Non-pigmented ciliary epithelial cell (primary cell): ENCODE results near the gene SPTBN4.
"Not testable (repeated sequence)": the region's sequence is repeated elsewhere in the genome, so short reads cannot be mapped to it uniquely, and the experiment has no call there.

ENCODE experiments used
- DNase-seq: peaks from one replicate; pipeline ENCODE4 v3.0.0-alpha.2; 2010; ENCODE audit warnings: low read depth

The SPTBN4 gene

DNA sequence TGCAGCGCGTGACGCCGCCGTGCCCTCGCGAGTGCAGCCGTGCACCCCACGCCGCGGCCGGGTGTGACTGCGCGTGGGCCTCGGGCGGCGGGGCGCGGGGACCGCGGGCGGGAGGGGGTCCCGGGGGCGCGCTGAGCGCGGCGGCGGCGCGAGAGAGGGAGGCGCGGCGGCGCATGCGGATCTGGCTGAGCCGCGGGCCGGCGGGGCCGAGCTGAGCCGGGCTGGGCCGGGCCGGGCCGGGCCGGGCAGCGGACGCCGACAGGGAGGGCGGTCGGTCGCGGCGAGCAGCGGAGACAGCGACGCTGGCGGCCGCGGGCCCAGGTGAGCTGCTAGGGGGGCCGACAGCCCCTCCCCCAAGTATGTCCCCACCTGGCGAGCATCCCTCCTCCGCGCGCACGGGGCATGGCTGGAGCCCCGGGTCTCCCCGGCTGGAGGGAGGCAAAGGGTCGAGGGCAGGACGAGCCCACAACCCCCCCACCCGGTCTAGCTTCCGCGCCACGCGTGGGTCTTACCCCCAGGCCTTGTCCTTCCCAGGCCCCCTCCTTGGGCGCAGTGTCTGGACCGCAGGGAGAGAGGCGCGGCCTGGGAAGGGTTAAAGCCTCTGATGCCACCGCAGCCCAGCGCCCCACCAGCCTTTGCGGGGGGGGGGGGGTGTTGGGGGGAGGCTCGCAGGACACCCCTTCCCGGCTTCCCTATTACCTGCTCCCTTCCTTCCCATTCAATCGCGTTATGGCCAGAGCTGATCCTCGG lies at the start of gene SPTBN4:
TSS of gene SPTBN4 (plus strand) at position 17 of the 750 bp plus-strand sequence. CDS start 5,621 bp downstream, outside the sequence.
- no peak for DNase-seq

GRCh38 chr19:40417643-40417981 lies 49.2 kb upstream of the SPTBN4 start:
- no peak for DNase-seq

GRCh38 chr19:40418040-40418439 lies 48.8 kb upstream of the SPTBN4 start:
- no peak for DNase-seq

- DNase-seq = no peak
These were observed 47.7 kb upstream of the SPTBN4 start for GRCh38 chr19:40419066-40419612.

DNA sequence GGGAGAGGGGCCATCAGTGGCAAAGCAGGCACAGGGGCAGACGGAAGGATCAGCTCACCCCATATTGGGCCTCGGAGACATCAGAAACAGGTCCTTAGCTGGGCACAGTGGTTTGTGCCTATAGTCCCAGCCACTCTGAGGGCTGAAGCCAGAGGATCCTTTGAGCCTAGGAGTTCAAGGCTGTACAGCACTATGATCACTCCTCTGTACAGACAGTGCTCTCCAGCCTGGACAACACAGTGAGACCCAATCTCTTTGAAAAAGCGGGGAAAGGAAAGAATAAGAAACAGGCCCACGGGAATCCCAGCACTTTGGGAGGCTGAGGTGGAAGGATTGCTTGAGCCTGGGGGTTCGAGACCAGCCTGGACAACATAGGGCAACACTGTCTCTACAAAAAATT lies 47.0 kb upstream of the SPTBN4 start:
- no peak for DNase-seq

GRCh38 chr19:40420451-40420765 lies 46.4 kb upstream of the SPTBN4 start:
- DNase-seq = no peak

DNA sequence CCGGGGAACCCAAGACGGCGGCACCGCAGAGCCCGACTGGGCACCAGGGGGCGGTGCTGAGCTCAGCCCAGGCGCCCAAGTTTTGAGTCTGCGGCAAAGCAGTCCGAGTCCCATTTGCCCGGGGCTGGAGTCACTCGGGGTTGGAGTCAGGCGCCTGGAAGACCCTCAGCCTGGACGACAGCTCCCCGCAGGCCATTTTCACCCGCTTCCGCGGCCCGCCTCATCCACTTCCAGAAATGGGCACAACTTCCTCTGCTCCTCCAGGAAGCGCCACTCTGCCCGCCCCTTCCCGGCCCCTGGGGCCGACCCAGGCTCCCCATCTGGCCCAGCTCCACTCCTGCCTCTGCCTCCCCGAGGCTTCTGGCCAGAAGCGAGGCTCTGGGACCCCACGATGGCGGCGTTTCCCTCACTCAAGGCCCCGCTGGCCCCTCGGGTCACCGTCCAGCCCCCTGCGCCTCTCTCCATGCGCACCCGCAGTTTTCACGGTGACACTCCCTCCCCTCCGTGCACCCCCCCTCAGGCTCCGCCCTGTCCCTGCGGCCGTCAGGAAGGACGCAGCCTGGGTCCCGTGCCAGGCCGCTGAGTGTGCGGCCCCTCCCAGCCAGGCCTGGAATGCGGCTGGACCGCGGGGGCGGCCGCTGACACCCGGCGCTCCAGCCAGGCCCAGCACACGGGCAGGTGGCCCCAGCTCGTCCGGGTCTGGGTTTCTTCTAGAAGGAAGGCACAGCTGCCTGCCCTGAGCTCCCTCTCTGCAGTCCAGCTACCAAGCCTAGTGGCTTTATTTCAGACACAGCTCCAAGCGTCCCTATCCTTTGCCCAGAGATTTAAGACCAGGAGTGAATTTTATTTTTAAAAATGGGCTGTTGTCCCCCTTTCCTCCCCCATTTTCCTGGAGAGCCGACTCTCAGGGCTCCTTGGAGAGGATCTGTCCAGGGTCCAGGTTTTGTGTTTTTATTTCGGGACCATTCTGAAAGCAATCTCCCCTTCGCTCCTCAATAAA lies 45.7 kb upstream of the SPTBN4 start:
- no peak for DNase-seq

DNA sequence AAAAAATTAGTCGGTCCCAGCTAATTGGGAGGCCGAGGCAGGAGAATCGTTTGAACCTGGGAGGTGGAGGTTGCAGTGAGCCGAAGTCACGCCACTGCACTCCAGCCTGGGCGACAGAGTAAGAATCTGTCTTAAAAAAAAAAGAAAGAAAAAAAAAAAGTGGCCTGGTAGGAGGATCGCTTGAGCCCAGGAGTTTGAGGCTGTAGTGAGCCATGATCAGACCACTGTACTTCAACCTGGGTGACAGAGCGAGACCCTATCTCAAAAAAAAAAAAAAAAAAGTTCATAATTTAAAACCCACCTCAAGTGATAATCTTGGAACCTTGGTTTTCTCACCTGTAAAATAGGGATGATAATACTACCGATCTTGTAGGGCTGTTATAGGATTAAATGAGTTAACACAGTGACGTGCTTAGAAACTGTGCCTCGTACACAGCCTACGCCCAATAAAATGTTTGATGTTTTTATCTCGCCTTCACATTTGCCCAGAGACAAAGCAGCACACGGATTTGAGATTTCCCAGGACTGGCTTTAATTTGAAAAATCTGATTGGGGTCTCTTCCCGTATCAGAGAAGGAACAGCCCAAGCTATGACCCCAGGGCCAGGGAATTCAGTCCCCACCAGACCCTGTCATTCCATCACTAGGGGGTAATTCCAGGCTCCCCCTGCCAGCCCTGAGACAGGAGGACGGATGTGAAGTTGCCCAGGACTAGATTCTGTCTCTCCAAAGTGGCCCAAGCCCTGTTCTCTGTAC lies 44.6 kb upstream of the SPTBN4 start:
- DNase-seq = no peak

- DNase-seq = no peak
These were observed 43.8 kb upstream of the SPTBN4 start for GRCh38 chr19:40422748-40423566.

GRCh38 chr19:40423938-40424337 lies 42.9 kb upstream of the SPTBN4 start:
- DNase-seq = no peak

GRCh38 chr19:40424637-40425449 lies 42.0 kb upstream of the SPTBN4 start:
- DNase-seq = no peak

- peak; percentile 94 for DNase-seq
These were observed 41.1 kb upstream of the SPTBN4 start, which contains the start of gene SERTAD1 for GRCh38 chr19:40425450-40426287. Gene SERTAD1 (minus strand): TSS chr19:40425992. CDS start chr19:40423546, 2,446 bp downstream.

DNA sequence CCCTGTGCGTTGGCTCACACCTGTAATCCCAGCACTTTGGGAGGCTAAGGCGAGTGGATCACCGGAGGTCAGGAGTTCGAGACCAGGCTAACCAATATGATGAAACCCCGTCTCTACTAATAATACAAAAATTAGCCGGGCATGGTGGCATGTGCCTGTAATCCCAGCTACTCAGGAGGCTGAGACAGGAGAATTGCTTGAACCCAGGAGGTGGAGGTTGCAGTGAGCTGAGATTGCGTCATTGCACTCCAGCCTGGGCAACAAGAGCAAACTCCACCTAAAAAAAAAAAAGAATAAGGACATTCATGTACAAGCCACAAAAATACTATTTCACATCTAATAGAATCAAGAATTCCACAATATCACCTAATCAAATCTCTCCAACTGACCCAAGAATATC lies 38.6 kb upstream of the SPTBN4 start:
- DNase-seq = not testable (repeated sequence)

DNA sequence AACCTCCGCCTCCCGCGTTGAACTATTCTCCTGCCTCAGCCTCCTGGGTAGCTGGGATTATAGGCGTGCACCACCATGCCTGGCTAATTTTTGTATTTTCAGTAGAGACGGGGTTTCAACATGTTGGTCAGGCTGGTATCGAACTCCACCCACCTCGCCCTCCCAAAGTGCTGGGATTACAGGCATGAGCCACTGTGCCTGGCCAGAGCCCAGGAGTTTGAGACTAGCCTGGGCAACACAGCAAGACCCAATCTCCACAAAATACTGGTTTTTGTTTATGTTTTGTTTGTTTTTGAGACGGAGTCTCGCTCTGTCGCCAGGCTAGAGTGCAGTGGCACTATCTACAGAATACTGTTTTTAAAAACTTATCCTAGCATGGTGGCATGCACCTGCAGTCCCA lies 36.6 kb upstream of the SPTBN4 start:
- not testable (repeated sequence) for DNase-seq

DNA sequence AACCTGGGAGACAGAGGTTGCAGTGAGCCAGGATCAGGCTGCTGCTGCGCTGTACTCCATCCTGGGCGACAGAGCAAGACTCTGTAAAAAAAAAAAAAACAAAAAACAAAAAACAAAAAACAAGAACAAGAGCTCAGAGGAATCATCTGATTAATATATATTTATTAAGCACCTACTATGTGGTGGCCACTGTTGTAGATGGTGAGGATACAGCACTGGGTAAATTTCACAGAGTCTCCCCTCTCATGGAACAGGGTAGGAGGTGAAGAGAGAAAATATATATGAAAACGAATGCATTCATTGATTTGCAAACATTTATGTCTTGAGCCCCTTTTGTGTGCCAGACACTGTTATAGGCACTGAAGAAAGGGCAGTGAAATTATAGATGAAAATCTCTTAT lies 35.1 kb upstream of the SPTBN4 start:
- DNase-seq = no peak

GRCh38 chr19:40432760-40433159 lies 34.0 kb upstream of the SPTBN4 start:
- DNase-seq = not testable (repeated sequence)

DNA sequence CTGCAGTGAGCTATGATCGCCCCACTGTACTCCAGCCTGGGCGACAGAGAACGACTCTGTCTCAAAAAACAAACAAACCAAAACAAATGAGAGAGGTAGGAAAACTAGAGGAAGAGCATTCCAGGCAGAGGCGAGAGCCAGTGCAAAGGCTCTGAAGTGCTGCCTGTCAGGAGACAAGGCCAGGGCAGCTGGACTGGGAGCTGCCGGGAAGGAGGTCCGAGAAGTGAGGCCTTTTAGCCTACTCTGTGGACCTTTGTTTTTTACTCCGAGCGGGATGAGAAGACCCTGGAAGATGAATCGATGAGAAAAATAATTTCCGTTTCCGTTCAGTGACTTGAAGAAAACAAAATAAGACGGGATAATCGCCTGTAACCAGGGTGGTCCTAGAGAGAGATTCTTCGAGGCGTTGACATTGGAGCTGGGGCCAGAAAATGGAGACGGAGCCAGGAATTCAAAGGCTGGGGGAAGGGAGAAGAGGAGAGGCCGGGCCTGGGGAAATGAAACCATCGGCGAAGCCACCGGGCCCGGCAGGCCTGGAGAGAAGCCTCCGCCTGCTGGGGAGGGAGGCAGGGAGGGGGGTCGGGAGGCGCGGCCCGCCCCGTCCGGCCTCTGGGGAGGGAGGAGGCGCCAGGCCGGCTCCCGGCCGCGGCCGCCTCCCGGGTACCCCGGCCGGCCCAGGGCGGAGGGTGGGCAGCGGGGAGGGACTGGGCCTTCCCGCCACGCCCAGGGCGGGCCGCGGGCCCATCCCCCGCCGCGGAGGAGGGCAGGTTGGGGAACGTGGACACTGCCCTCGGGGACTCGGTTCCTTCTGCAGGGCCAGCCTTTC lies 33.2 kb upstream of the SPTBN4 start:
- no peak for DNase-seq

GRCh38 chr19:40438284-40438683 lies 28.5 kb upstream of the SPTBN4 start:
- no peak for DNase-seq
